Germinal center (tissue), 1 donor: ENCODE measurements around the gene FAM222A.

Experiments used
- DNase-seq: peaks from one replicate; pipeline ENCODE4 v3.0.0; 2012; ENCODE audit warnings: mixed read lengths, low spot score

FAM222A gene

DNA sequence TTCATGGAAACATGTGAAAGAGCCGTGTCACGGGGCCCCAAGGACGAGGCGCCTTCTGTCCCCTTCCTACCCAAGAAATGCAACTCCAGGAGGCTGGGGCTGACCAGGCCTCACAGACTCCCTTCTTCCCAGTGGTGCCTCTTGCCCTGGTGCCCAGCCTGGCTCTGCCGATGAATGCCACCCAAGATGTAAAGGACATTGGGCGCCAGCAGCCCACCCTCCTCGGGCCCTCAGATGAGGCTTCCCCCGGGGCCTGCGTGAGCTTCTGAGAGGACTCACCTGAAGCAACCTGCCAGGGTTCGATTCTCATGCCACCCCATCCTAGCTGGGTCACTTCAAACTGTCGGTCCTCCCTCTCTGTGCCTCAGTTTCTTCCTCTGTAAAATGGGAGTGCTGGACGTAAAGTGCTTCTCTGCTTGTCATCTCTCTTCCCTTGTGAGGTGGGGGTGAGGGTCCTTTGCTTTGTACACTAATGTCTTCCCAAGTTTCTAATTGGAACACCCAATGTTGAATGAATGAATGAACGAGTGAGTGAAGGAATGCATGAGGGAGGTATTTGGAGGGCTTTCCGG is 10.8 kb downstream of the FAM222A start:
- no peak for DNase-seq

DNA sequence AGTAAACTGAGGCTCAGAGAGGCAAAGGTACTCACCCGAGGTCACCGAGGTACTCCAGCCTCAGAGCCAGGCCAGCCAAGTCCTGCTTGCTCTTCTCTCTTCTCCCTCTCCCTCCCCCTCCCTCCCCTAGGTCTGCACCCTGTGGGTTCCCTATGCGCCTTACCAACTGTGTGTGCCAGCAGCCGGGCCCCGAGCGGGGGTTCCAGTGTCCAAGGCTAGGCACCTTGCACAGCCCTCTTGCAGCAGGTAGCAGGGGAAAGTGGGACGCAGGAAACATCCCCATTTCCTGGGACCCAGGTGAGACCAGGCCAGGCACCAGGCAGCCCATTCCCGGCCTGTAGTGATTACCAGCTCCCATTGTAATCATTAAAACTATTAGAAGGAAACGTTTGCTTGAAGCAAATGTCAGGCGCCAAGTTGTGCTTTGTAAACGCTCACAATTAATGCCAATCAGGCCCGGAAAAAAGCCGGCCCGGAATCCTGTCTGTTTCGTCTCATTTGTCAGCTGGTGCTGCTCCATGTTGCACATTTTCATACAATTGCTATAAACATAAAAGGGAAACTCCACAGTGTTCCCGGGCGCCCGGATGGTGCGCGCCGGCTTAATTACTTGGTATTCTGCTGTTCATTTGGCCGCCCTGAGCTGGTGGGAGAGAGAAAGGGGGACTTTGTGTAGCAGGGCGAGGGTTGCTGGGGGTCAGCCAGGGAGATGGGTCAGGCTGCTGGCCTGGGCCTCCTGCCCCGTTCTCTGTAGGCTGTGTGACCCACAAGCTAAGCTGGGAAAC is 11.9 kb downstream of the FAM222A start:
- DNase-seq: no peak

GRCh38 chr12:109726106-109726497 is 12.5 kb downstream of the FAM222A start:
- DNase-seq: no peak

DNA sequence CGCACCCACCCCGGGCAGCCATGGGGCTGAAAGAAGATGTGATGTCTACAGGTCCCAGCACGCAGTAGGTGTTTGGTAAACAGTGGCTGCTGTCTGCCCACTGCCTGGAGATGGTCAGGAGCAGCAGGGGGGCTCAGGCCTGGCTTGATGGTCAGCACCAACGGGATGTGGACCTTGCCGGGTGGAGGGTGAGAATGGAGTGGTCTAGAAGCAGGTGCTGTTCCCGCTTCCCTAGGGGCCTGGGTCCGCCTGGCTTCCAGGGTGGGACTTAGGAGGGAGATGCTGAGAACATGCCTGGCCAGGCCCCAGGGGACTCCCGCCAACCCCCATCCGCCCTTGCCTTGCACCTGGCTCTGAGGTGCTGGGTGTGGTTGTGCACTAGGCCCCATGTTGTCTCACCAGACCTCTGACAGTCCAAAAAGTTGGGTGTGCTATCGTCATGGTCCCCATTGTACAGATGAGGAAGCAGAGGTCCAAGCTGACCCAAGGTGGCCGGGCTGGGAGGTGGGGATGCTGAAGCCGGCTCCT is 12.9 kb downstream of the FAM222A start:
- DNase-seq: no peak

DNA sequence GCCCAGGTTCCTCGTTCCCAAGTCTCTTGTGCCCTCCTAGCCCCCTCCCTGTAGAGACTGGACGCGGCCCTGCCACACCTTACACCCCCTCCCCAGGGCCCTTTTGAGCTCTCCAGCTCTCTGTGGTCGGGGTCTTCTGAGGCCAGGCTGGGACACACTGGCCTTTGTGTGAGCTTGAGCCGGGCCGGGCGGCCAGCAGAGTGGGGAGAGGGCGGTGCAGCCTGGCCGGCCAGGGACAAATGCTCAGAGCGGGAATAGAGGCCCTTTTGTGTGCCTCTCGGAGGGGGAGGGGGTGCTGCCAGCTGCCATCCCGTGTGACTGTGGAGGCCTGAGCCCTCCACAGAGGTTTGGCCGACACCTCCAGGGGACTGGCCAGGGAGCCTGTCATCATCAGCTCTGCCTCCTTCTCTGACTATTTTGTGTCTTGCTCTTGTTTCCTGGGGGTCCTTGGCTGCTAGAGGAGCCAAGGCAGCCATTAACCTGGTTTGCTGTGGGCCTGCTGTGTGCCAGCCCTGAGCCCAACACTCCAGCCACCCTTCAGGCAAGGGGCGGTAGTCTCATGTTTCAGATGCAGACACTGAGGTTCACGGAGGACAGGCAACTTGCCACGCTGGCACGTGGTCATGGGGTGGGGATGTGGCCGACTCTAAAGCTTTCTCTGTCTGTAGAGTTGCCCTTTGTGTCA is 13.6 kb downstream of the FAM222A start:
- no peak for DNase-seq

- DNase-seq: no peak
These were observed 14.4 kb downstream of the FAM222A start for GRCh38 chr12:109727746-109728726.

DNA sequence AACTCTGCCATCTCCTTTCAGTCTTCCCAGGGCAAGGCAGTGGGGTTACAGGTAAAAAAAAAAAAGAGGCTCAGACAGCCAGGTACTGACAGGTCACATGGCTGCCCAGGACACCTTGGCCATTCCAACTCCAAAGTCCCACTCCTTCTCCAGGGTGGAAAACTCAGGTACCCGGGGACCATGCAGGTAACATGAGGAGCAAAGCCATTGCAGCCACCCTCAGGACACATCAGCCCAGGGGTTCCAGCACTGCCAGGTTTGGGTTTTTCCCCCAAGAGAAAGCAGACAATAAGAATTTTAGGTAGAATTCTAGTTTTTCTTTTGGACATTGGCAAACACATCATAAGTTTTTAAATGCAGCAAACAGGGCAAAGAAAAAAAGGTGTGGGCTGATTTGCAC is 15.3 kb downstream of the FAM222A start:
- no peak for DNase-seq

GRCh38 chr12:109729371-109729781 is 15.8 kb downstream of the FAM222A start:
- DNase-seq: no peak

- no peak for DNase-seq
These were observed 16.2 kb downstream of the FAM222A start for GRCh38 chr12:109729801-109730200.

GRCh38 chr12:109730306-109731145 is 16.9 kb downstream of the FAM222A start:
- no peak for DNase-seq

GRCh38 chr12:109731231-109731731 is 17.7 kb downstream of the FAM222A start:
- no peak for DNase-seq

- DNase-seq: no peak
These were observed 18.2 kb downstream of the FAM222A start for GRCh38 chr12:109731806-109732205.

DNA sequence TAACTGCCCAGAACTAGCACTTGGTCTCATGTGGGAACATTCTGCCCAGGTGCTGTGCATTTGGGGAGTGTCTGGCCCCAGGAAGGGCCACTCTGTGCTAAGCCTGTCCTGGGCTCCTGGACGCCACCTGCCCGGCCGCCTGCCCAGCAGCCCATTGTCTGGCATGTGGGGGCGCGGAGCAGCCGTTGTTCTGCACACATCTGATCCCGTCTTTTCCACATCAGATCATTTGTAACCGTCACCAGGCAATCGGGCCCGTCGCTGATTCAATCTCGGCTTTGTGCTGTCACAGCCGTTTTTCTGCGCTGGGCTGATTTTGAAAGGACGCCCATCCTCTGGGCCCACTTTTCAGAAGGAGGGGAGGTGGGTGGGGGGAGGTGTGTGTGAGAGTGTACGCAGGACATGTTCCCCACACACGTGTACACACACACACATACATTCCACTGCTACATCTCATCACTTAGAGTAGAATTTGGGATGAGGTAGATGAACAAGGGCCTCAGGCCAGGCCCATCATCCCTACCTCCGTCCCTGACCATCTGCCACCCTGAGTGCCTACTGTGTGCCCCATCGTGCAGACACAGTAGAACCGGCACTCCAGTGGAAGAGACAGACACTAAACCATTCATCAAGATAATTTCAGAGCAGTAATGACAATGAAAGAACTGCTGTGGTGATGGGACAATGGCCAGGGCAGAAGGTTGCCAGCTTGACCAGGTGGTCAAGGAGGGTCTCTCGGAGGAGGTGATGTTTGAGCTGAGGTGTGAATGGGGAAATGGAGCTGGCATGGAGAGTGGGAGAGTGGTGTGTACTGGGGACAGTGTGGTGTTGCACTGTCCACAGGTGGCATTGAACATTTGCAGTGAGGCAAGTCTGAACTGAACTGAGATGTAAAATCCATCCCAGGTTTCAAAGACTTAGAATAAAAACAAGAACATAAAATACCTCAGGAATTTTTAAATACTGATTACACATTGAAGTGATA is 19.0 kb downstream of the FAM222A start:
- DNase-seq: no peak

GRCh38 chr12:109734219-109735000 is 20.8 kb downstream of the FAM222A start:
- DNase-seq: no peak

DNA sequence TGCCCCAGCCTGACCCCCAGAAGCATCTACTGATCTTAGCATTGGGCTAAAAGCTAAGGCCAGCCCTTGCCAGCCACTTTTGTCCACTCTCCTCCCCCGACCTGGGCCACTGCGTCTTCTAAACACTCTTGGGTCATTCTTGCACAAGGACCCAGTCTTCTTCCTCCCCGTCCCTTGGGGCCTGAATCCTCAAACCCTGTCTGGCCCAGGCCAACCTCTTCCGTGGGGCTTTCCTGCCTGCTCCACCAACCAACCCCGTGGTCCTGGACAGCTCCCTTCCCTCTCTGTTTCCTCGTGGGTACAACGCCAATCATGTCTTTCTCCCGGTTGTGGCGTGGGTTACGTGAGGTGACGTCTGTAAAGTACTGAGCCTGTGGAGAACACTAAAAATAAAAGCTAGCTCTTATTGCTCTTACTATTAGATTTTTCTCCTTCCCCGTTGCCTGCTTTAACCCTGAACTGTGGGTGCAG is 21.5 kb downstream of the FAM222A start:
- DNase-seq: no peak

- no peak for DNase-seq
These were observed 22.4 kb downstream of the FAM222A start for GRCh38 chr12:109735825-109736551.

GRCh38 chr12:109736552-109737108 is 23.0 kb downstream of the FAM222A start:
- no peak for DNase-seq
